NAMALWA (cell line): ENCODE measurements around the gene SLC7A1.

Source experiments
- DNase-seq: peaks from one replicate; pipeline ENCODE4 v3.0.0-alpha.2; 2015; ENCODE audit warnings: low spot score

Gene SLC7A1

DNA sequence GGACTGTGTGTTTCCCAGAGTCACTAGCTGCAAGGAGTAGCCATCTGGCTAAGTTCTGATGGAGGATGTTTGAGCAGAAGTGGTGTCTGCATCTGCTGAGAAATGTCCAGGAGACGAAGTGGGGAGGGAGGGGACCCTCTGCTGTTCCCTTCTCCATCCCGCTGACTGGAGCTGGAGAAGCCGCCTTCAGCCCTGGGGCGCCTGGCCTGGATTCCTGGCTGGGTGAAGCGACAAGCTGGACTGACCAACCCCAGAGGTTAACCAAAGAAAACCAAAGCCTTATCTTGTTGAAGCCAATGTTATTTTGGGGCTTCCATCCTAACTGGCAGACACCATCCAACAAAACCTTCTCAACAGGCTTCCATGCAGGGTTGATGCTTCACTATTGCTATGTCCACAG, 67.6 kb downstream of the SLC7A1 start:
- DNase-seq, result no peak

- DNase-seq, result no peak
Measured at GRCh38 chr13:29527511-29527910, 68.0 kb downstream of the SLC7A1 start.

DNA sequence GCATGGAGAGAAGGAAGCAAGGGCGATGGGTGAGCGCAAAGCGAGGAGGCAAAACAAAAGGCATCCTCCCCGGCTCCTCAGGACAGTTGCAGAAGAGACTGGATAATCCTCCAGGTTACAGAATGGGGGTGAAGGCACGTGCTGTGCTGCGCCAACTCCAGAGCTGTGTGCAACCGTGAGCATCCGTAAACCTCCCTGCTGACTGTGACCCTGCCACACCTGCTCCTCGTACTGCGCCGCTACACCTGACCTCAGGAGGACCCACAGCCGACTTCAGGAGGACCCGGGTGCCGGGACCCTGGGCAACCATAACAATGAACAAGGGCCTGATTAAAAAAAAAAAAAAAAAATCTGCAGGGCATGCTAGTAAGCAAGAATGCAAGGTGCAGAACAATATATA, 68.7 kb downstream of the SLC7A1 start:
- DNase-seq, result no peak

DNA sequence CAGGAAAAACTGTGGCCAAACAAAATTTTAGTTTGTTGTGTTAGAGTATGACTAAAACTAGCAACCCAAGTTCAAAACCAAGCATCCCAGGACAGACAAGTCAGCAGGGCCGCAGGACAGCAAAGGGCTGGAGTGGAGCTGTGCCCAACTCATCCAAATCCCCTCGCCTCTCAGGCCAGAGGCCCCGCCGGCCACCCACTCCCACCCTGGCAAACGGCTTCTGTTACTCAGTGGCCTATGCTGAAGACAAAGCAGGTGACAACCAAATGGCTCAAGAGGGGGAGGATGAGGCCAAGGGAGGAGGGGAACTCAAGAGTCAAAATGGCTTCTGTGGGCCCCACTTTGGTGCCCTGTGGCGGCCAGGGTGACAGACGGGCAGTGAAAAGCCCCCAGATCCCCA, 69.7 kb downstream of the SLC7A1 start:
- no peak for DNase-seq

DNA sequence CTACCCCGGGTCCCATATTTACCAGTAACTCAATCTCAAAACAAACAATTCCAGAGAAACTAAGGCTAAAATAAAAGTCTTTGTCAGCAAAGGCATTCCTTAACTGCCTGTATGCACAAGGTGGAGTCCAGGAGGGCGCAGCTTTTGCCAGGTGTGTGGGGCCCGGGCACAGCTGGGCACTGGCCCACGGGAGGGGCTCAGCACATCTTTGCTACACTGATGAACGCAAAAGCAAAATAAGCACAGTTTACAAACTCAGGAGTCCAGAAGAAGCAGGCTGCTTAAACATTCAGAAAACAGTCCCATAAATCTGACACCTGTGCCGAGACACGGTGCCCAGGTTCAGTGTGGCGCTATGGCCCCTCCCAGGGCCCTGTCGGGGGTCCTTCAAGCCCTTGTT, 70.8 kb downstream of the SLC7A1 start:
- DNase-seq, result no peak

DNA sequence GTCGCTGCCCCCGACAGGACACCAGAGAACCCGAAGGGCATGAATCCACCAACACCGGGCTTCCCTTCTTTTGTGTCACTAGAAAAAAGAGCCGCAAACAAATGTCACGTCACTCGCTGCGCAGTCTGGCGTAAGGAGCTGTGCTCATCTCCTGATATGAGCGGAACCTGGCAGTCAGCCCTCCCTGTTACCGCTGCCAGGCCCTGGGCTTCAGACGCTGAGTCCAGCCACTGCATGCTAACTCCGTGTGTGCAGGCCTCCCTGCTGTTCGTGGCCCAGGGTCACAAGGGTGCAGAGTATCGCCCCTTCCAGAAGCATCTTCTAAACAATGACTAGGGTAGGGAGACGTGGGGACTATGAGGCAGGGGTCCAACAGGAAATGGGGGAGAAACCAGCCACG, 71.3 kb downstream of the SLC7A1 start:
- DNase-seq, result no peak

DNA sequence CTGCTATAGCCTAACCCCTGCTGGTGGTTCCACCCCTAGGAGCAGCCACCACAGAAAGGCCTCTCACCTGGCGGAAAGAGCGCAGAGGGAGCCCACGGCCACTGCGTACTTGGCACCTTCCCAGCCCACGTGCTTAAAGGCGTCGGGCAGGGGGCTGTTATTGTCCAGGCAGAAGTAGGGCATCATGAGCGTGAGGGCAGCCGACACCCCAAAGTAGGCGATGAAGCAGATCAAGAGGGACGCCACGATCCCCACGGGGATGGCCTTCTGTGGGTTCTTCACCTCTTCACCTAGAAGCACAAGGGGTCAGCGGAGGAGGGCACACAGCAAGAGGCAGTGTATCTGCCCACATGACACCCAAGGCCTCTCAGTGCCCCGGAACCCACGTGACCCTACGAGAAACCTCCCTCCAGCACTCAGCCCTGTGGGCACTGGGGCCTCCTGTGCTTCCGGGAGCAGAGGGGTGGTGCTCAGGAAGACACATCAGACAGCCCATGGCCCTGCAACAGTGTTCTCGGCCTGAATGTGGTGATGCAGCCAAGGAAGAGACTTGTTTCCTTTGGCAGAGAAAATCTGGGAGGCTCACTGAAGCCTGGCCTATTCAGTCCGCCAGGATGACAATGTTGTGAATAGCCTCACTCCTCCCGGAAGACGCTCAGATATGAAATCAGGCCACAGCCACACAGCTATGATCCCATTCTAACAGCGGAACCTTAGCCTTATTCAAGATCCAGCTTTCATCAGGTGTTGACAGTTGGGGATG, 72.1 kb downstream of the SLC7A1 start:
- DNase-seq, result no peak

DNA sequence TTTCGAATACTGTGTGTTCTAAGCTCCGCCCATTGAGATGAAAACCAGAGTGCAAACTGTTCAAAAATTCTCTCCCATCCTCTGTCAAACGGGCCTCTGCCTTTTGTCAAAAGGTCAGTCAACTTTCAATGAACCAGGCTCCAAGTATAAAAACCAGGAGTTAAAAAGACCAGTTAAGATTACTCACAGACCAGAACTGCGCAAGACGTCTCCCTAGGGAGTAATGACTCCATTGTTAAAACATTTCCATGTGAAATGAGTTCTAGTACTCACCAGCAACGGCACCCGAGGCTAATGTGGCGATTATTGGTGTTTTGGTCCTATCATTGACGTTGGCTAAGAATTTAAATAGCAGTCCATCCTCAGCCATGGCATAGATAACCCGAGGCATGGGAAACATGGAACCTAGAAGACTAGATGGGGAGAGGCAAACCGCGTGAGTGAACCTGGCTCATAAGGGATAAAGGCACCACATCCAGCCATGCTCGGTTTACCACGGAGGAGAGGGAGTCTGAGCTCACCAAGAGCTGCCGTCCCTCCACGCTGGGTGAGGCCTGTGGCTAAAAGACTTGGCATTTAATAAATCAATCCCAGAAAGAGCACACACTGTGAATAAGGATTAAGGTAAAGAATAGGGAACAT, 73.3 kb downstream of the SLC7A1 start:
- no peak for DNase-seq

DNA sequence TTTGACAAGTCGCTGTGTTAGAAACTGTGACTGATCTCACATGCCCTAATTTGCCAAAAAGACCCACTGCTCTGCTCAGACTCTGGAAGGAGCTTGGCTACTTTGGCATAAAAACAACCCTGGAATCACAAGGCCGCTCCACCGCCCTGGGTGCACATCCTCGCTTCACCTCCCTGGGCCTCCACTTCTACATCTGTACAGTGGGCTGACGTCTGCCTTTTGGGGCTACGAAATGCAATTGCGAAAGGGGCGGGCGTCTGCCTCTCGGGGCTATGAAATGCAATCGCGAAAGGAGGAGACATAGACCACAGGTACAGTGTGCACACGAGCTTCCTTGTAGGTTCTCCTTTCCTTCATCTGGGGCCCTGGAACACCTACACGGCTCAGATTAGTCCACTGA, 74.2 kb downstream of the SLC7A1 start:
- no peak for DNase-seq

DNA sequence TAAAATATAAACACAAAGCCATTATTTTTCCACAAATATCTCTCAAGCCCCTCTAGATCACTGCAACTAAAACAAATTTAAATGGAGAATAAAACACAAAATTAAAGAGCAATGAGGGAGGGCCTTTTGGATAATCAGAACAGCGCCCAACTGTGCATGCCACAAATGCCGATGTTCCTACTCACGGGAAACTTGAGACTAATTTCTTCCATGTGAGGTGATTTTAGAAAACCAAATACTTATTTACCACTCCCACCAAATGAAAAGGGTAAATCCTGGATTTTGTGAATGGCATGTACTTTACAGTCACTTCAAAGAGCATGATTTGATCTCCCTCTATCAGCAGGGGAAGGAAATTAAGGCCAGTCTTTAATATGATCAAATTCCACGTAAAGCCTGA, 74.8 kb downstream of the SLC7A1 start:
- DNase-seq, result no peak

GRCh38 chr13:29519921-29520320, 75.6 kb downstream of the SLC7A1 start:
- DNase-seq, result no peak

DNA sequence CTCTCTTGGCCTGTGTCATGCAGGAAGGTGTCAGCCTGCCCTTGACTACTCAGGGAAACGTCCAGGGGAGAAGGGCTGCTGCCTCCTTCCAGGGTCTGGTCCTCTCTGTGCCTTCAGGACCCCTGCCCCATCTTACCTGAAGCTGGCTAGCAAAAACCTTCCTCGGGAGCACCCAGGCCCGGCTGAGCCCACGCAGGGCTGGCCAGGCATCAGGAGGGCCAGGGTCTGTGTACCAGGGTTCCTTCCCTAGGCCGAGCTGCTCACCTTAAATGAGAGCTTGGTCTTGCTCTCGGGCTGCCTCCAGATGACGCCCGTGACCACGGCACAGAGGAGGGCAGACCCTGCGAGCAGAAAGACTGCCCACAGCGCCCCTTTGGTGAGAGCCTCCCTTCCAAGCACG, 78.6 kb downstream of the SLC7A1 start:
- DNase-seq, result no peak

GRCh38 chr13:29516012-29516411, 79.5 kb downstream of the SLC7A1 start:
- DNase-seq, result no peak

DNA sequence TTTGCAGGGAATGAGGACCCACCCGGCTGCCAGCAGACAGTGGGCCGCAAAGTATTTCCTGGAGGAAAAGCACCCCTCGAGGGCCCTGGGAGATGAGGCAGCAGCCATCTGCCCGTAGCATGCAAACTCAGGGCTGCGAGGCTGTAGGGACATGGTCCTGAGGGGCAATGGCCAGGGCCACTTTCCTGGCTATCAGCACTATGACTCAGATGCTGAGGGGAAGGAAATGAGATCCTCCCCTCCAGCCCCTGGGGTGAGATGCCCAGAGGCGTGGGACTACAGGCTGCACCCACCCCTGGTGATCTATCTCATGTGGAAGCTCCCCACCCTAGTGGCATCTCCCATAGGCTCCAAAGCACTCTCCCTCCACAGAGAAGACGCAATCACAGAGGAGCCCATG, 80.1 kb downstream of the SLC7A1 start:
- DNase-seq, result no peak

DNA sequence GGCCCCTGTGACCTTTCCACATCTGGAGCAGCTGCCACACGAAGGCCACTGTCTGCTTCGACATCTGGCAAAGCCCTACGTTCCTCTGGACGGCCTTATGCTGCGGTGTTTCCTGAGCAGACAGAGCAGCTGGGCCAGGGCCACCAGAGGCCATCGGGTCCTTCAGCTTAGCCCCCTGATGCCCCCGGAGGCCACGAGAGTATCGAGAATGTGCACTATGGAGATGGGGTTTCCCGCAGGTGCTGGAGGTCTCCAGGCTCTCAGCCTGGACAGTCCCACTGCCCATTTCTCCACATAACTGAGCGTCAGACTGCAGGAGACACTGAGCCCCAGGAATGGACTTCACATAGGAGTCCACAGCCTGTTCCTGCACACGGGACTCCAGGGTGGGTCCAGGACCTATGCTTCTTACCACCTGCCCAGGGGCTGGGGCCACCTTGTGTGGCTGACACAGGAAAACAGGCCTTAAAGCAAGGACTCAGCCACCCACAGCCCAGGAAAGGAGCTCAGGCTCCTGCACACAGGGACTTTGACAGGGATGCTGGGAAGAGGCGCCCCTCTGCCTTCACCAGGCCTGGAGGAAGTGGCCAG, 80.7 kb downstream of the SLC7A1 start:
- DNase-seq, result no peak

DNA sequence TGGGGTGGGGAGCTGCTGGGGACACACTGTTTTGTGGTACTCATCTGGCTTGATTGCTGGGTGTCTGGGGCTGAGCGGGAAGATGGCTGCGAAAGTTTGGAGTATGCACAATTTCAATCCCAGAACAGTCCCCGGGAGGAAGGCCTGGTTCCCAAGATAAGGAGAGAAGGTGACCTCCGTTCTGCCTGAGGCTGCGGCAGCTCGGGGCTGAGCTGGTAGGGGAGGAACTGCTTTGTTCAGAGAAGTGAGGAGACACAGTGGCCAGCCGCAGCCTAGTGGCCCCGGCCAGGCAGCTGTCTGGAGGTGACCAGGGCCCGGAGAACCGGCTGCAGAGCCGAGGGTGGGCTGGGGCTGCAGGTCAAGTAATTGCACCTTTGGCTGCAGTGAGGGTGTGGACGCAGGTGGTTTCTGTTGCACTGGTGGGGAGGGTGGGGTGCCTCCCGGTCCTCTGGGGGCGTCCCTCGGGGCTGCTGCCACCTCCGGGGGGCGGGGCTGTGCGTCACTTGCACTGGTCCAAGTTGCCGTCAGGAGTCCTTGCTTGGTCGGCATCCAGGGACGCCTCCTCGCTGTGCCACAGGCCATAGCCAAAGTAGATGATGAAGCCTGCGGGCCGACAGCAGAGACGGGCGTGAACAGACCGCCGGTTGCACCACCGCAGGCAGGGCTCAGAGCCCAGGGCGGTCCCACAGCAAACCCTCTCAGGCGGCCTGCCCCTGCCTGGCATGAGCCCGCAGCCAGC, 81.3 kb downstream of the SLC7A1 start:
- no peak for DNase-seq

DNA sequence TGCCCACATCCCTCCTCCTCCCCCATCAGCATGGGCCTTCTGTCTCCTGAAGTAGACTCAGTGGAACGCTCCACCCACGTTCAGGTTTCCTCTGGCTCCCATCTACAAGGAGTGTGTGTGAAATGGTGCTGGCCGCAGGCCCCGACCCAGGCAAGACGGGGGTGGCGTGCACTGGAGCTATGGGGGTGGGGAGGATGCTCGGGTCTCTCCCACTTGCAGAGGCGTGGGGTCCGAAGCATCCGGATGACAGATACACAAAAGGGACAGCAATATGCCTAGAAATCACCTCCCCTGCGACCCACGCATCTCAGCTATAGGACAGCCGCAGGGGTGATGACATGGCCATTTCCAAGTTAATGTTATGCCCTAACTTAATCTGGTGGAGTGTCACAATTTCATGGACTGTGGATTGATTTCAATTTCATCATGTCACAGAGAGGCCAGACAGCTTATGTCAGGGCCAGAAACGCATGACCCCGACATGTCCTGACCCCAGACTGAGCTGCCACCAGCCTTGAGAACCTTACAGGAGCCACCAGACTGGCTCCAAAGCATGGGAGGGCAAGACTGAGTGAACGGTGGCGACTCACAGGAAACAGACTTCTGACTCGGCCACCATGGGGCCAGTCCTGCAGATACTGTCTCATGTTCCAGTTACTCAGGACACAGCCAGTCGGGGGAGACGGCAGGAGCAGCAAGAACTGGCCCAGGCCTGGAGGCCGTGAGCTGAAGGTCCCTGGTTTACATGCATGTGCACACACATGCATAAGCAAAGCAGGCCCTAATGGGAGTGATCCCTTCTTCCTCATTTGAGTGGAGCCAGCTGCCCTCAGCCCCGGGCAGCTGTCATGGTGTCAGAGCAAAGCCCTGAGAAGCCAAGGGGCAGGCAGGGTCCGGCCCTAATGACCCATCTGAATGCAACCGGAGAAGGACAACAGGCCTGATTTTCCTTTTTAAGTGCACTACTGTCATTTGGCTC, 82.2 kb downstream of the SLC7A1 start:
- no peak for DNase-seq

DNA sequence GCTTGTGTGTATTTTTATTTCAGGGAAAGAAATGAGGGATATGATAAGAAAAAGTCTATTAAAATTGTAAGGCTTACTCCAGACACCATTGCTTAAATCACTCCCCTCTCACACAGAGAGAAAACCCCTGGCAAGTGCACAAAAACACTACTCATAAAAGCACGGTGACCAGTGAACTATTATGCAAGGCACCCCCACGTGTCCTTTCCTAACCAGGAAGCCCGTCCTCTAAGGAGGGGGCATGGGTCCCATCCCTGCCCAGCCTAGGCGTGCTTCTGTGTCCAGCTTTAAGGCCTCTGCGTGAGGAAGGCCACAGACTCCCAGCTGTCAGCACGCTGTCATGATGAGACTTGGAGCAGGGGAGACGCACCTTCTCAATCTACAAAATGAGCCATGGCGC, 83.5 kb downstream of the SLC7A1 start:
- DNase-seq, result no peak

- DNase-seq, result no peak
Measured at GRCh38 chr13:29511106-29511796, 84.2 kb downstream of the SLC7A1 start.

- no peak for DNase-seq
Measured at GRCh38 chr13:29510651-29511084, 84.8 kb downstream of the SLC7A1 start.

DNA sequence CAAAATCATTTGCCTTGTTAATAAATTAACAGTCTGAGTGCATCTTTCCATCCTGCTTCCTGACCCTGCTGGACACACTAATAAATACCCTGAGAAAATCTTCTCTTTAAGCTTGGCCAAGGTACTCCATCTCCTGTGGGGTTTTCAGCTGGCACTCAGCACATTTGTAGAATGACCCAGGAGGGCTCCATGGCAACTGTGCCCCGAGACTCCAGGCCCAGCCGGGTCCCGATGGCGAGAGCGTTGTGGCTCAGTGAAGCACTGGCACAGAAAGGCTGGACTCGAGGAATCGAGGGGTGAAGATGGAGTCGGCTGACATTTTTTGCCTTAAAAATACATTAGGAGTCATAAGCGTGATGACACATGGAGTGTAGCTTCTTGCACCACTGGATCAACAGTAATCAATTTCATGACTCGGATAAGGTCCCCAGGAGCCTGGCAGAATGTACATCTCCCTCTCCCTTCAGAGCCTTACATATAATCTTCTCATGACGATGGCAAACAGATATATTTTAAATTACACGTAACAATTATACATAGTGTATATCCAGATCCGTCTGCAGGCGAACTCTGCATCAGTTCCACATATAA, 85.4 kb downstream of the SLC7A1 start:
- DNase-seq, result no peak
